ENCODE data around the gene ARL15. TPM values are rescaled to one million over a fixed set of nuclear protein-coding genes. Genes with fewer than 3 reads are reported as not detected.

The ARL15 gene
- total and polyA plus RNA-seq, 2 of the 4 experiments (the other 2 are of a cell fraction): 7.3 to 19.2 TPM

DNA sequence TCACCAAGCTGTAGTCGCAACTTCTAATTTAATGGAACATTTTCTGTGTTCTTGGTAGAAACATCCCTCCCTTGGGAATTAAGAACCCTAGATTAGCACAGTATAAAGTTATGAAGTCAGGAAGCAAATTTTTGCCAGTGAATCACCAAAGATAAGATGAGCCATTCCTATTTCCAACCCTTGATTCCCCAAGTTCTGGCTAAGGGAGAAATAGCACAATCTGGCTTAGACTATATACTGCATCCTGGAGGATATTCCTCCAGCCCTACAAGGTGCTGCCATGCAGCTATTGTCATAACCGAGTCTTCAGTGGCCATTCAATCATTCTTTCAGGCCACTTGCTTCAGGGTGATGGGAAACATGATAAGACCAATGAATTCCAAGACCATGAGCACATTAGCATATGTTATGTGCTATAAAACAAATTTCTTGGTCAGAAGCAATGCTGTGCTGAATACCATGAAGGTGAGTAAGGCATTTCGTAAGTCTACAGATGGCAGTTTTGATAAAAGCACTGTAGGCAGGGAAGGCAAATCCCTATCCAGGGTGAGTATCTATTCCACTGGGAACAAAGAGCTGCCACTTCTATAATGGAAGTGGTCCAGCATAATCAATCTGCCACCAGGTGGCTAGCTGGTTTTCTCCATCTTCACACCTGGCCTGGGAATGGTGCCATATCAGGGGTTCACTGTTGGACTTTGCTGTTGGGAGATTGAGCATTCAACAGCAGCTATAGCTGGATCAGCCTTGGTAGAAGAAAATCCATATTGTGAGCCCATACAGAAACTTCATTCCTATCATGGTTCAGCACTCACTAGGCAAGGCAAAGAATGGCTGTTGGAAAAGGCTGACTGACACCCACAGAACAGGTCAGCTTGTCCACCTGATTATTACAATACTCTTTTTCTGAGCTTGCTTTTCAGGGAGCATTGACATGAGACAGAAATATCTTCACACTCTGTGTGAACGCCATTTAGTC is 19.6 kb upstream of the ARL15 start:
- peak overlapping the region; percentile 58 for H3K4me2 ChIP-seq (ENCODE audit: low read depth, low read length)
- CTCF ChIA-PET: no interaction called here
- peak overlapping the region; percentile 57 for H4K91ac ChIP-seq (ENCODE audit: insufficient read depth, low read depth, low read length)
- H4K8ac ChIP-seq (ENCODE audit: low read depth in 2 of 2, low read length in 2 of 2): peak overlapping the region in 1 of 2 experiments; percentile 69; a peak in 2 of 4 replicates
- H3K9me1 ChIP-seq (ENCODE audit: insufficient read depth, low read length): peaks cover 13% of the 10 kb centered on the region
- WGBS, 2 experiments (ENCODE audit: extremely low coverage in 2 of 2, insufficient read length in 1 of 2): 100% methylated on average over 1 of the region's 4 CpGs; no CpG with 5 or more reads in 1 of the 2 experiments
- H3K4me3 ChIP-seq (ENCODE audit: insufficient read depth, low read depth, low read length): no peak overlapping the region
- H4K5ac ChIP-seq (ENCODE audit: low read depth, low read length): peak overlapping the region; percentile 34; the same call in 1 of the 2 replicates
- peak overlapping the region; percentile 88; the same call in 2 of the 3 replicates for H2BK15ac ChIP-seq (ENCODE audit: low read depth, low read length)
- peak overlapping the region; percentile 87 for H2BK120ac ChIP-seq (ENCODE audit: low read depth, low read length)
- H3K79me1 ChIP-seq (ENCODE audit: low read depth in 1 of 2, low read length in 2 of 2): no peaks in the 10 kb centered on the region
- peak overlapping the region; percentile 83 for H2BK5ac ChIP-seq (ENCODE audit: low read depth, low read length, poor library complexity, severe bottlenecking)
- no peaks in the 10 kb centered on the region for H4K20me1 ChIP-seq (ENCODE audit: insufficient read depth, low read length)
- POLR2A ChIA-PET (ENCODE audit: unreplicated experiment): no interaction called here
- H3K36me3 ChIP-seq (ENCODE audit: control insufficient read depth, insufficient read depth, low read length): no peaks in the 10 kb centered on the region
- peaks cover 11% of the 10 kb centered on the region for H3K27me3 ChIP-seq (ENCODE audit: control insufficient read depth, insufficient read depth, low read length)
- H3K4ac ChIP-seq (ENCODE audit: low read depth, low read length): peak overlapping the region; percentile 85
- no TSS peak for BruUV-seq (replicated peaks)
- dilution Hi-C loops (cut with HindIII; ENCODE audit: low sequenced_read_pairs, unreplicated experiment): no loop called here
- H3K27ac ChIP-seq (ENCODE audit: insufficient read depth, low read length): peak overlapping the region; percentile 67; the same call in 1 of the 2 replicates
- H3K56ac ChIP-seq (ENCODE audit: extremely low read depth, insufficient read depth, low read length): peak overlapping the region; percentile 25; the same call in 1 of the 2 replicates
- DNase-seq (peak; percentile 96), ATAC-seq (ENCODE audit: low read depth) (peak; percentile 91)
- no peak overlapping the region for H3K9ac ChIP-seq (ENCODE audit: low read depth, low read length)
- intact Hi-C loops (cut with micrococcal nuclease): no loop called here
- H2AK5ac ChIP-seq (ENCODE audit: low read depth, low read length): peak overlapping the region; percentile 76
- H3K14ac ChIP-seq (replicated peaks; ENCODE audit: low read depth, low read length): peak overlapping the region; percentile 41
- no peaks in the 10 kb centered on the region for H3K9me3 ChIP-seq (ENCODE audit: control insufficient read depth, insufficient read depth, low read length)
- in situ Hi-C loops (cut with MboI; ENCODE audit: low sequenced_read_pairs): no loop called here
- H3K23ac ChIP-seq (ENCODE audit: low read depth, low read length): peak overlapping the region; percentile 43
- peak overlapping the region; percentile 60 for H2AFZ ChIP-seq (replicated peaks; ENCODE audit: low read length, poor library complexity)
- peaks cover 9% of the 10 kb centered on the region for H3K4me1 ChIP-seq (ENCODE audit: control insufficient read depth, insufficient read depth, low read length)
- H2AK9ac ChIP-seq (replicated peaks; ENCODE audit: low read depth, low read length, poor library complexity): no peak overlapping the region
- peak overlapping the region; percentile 86 for H2BK20ac ChIP-seq (ENCODE audit: low read depth, low read length)
- H3K18ac ChIP-seq (ENCODE audit: low read depth, low read length): peak overlapping the region; percentile 75
- TF ChIP-seq, protein P1, sequence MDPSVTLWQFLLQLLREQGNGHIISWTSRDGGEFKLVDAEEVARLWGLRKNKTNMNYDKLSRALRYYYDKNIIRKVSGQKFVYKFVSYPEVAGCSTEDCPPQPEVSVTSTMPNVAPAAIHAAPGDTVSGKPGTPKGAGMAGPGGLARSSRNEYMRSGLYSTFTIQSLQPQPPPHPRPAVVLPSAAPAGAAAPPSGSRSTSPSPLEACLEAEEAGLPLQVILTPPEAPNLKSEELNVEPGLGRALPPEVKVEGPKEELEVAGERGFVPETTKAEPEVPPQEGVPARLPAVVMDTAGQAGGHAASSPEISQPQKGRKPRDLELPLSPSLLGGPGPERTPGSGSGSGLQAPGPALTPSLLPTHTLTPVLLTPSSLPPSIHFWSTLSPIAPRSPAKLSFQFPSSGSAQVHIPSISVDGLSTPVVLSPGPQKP (IDR thresholded peaks at IDR 0.05; ENCODE audit: borderline replicate concordance, low read depth, low read length): no peak
- no peak for TF ChIP-seq SMC3 (IDR thresholded peaks at IDR 0.05; ENCODE audit: low read depth, low read length)
- TF ChIP-seq RFX5 (IDR thresholded peaks at IDR 0.05; ENCODE audit: low read depth, low read length): no peak
- TF ChIP-seq RAD21 (IDR thresholded peaks at IDR 0.05; ENCODE audit: low read length): no peak
- TF ChIP-seq FOS (IDR thresholded peaks at IDR 0.05; ENCODE audit: low read depth, low read length): peak; percentile 69
- no peak for TF ChIP-seq NFE2L2 (IDR thresholded peaks at IDR 0.05; ENCODE audit: low read depth, low read length)
- TF ChIP-seq MAZ (IDR thresholded peaks at IDR 0.05; ENCODE audit: borderline replicate concordance, low read depth, low read length): no peak
- peak; percentile 41 for TF ChIP-seq RCOR1 (IDR thresholded peaks at IDR 0.05; ENCODE audit: insufficient replicate concordance, low read length)
- TF ChIP-seq CEBPB (IDR thresholded peaks at IDR 0.05; ENCODE audit: low read depth, low read length): peak; percentile 87
- no peak for TF ChIP-seq CTCF (conservative IDR thresholded peaks at IDR 0.05; ENCODE audit: low read depth, low read length)
- no peak for TF ChIP-seq POLR2A (IDR thresholded peaks at IDR 0.05; ENCODE audit: low read depth, low read length)
- no peak for TF ChIP-seq MXI1 (IDR thresholded peaks at IDR 0.05; ENCODE audit: borderline replicate concordance, low read depth, low read length)
- TF ChIP-seq, protein P2, sequence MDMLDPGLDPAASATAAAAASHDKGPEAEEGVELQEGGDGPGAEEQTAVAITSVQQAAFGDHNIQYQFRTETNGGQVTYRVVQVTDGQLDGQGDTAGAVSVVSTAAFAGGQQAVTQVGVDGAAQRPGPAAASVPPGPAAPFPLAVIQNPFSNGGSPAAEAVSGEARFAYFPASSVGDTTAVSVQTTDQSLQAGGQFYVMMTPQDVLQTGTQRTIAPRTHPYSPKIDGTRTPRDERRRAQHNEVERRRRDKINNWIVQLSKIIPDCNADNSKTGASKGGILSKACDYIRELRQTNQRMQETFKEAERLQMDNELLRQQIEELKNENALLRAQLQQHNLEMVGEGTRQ (IDR thresholded peaks at IDR 0.05; ENCODE audit: low read depth, low read length): no peak
